Left ventricle myocardium inferior (tissue), 1 donor: ENCODE results near the gene TAF1B. TPM values are rescaled to one million over a fixed set of nuclear protein-coding genes. Genes with fewer than 3 reads are reported as not detected.

Experiments used
- DNase-seq: peaks from one replicate; pipeline ENCODE4 v3.0.0-alpha.2; 2020
- H3K27ac ChIP-seq: fragments of 200-600 bp; replicated peaks from 2 replicates; pipeline ENCODE4 v1.8.0; 2021
- H3K27me3 ChIP-seq: fragments of 200-600 bp; 2 replicates; pipeline ENCODE4 v1.8.0; 2021; ENCODE audit warnings: low read depth
- H3K36me3 ChIP-seq: fragments of 200-600 bp; 2 replicates; pipeline ENCODE4 v1.8.0; 2021
- H3K4me1 ChIP-seq: fragments of 200-600 bp; 2 replicates; pipeline ENCODE4 v1.8.0; 2021
- H3K4me3 ChIP-seq: fragments of 200-600 bp; 2 replicates; pipeline ENCODE4 v1.8.0; 2021; ENCODE audit warnings: mild to moderate bottlenecking, moderate library complexity
- H3K9me3 ChIP-seq: fragments of 200-600 bp; replicated peaks from 2 replicates; pipeline ENCODE4 v1.8.0; 2021
- intact Hi-C: fragments of 100-400 bp; cut with micrococcal nuclease; formaldehyde crosslinking; loops from one replicate; pipeline ENCODE4 v1.11.0; 2022
- total RNA-seq: library from RNA; stranded (reverse); fragmentation: NEBNext Ultra II Directional; extraction: Animal tissue kit (Norgen Biotek cat#: 25700); gene quantifications from one replicate; pipeline ENCODE4 v1.2.1, GENCODE V29; 2021
- TF ChIP-seq, protein P1 (sequence below): fragments of 200-600 bp; IDR thresholded peaks from 2 replicates; pipeline ENCODE4 v1.8.0; 2021; ENCODE audit warnings: antibody characterized with exemption, mild to moderate bottlenecking, borderline replicate concordance
- donor health status: DM: no; HTN: yes; CAD: no; lungs with severe emphysema.

Gene TAF1B
- total RNA-seq, 1 donor from 2014 or later: 4.2 TPM

DNA sequence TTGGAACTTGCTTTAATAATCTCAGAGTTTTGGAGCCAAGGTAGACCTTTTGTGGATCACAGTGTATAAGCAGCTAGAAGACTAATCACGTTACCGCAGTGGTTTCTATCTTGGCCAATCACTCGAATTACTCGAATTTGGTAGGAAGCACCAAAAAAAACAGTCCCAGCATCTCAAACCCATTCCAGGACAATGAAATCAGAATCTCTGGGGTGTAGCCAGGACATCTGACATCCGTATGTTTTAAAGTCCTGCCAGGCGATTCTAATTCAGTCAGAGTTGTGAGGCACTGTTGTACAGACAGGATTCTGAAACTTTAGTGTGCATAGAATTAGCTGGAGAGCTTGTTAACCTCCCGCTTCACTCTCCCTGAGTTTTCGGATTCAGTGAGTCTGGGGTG is 139.0 kb downstream of the TAF1B start:
- Histone ChIP-seq H3K4me3 (no peak overlapping the region), H3K27ac (no peak overlapping the region), H3K27me3 (no peaks in the 10 kb centered on the region), H3K36me3 (no peaks in the 10 kb centered on the region), H3K4me1 (peaks cover 29% of the 10 kb centered on the region), H3K9me3 (no peaks in the 10 kb centered on the region)
- intact Hi-C loops: loop anchor here (5.0 kb wide), 1 partner anchor 65 kb away; no protein-coding TSS in a partner anchor
- no peak for DNase-seq
- TF ChIP-seq, protein P1, sequence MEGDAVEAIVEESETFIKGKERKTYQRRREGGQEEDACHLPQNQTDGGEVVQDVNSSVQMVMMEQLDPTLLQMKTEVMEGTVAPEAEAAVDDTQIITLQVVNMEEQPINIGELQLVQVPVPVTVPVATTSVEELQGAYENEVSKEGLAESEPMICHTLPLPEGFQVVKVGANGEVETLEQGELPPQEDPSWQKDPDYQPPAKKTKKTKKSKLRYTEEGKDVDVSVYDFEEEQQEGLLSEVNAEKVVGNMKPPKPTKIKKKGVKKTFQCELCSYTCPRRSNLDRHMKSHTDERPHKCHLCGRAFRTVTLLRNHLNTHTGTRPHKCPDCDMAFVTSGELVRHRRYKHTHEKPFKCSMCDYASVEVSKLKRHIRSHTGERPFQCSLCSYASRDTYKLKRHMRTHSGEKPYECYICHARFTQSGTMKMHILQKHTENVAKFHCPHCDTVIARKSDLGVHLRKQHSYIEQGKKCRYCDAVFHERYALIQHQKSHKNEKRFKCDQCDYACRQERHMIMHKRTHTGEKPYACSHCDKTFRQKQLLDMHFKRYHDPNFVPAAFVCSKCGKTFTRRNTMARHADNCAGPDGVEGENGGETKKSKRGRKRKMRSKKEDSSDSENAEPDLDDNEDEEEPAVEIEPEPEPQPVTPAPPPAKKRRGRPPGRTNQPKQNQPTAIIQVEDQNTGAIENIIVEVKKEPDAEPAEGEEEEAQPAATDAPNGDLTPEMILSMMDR: no peak

DNA sequence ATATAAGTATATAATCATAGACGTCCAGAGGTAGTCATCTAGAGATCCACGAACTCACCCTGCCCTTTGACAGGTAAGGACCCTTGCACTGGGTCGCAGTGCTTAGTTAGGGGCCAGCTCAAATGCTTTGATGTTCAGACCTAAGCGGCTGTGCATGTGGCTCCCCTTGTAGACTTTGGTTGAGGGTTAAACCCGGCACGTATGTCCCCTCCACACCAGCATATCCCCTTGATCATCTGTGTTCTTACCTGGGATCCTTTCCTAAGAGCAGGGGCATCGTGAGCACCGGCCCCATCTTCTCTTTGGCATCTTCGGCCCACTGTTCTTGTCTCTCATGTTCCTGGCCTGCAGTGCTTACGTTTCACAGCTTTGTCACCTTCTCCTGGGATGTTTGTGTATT is 139.6 kb downstream of the TAF1B start:
- Histone ChIP-seq H3K4me1 (peaks cover 29% of the 10 kb centered on the region), H3K27ac (no peak overlapping the region), H3K4me3 (no peak overlapping the region), H3K36me3 (no peaks in the 10 kb centered on the region), H3K27me3 (no peaks in the 10 kb centered on the region), H3K9me3 (no peaks in the 10 kb centered on the region)
- TF ChIP-seq, protein P1: no peak
- DNase-seq: no peak
- intact Hi-C loops: loop anchor here (5.0 kb wide), 1 partner anchor 64 kb away; no protein-coding TSS in a partner anchor

DNA sequence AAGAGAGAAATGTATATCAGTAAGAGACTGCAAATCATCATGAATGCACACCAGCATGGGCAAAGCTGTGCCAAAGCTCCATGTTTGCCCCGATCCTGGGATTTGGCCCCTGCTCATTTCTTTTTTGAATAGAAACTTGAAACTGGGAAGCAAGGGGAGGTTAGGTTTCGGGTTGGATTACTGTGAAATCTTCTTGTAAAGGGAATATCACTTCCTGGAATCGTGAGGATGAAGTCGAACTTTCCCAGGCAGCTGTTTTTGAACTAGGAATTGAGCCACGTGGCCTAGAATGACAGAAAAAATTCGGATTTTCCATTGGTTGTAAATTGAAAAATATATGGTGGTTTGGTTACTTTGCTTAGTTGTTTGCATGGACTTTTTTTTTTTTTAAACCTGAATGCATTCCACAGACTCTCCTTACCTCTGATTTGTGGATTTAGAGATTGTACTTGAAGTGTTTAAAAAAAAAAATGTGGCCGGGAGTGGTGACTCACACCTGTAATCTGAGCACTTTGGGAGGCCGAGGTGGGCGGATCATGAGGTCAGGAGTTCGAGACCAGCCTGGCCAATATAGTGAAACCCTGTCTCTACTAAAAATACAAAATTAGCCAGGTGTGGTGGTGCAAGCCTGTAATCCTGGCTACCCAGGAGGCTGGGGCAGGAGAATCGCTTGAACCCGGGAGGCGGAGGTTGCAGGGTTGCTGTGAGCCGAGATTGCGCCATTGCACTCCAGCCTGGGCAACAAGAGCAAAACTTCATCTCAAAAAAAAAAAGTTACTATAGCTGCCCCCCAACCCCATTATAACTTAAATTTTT is 140.3 kb downstream of the TAF1B start:
- DNase-seq: no peak
- H3K27me3 ChIP-seq: no peaks in the 10 kb centered on the region
- H3K9me3 ChIP-seq: no peaks in the 10 kb centered on the region
- H3K4me3 ChIP-seq: no peak overlapping the region
- intact Hi-C loops: loop anchor here (5.0 kb wide), 1 partner anchor 64 kb away; no protein-coding TSS in a partner anchor
- TF ChIP-seq, protein P1: no peak
- H3K4me1 ChIP-seq: peaks cover 29% of the 10 kb centered on the region
- H3K27ac ChIP-seq: peak overlapping the region; percentile 12
- H3K36me3 ChIP-seq: no peaks in the 10 kb centered on the region

Other genes with a start within 250 kb of the TAF1B start
- gene YWHAQ, start 212.5 kb upstream of the TAF1B start, total RNA-seq: 178 TPM
- 0.69 TPM for gene GRHL1, start 108.2 kb downstream of the TAF1B start, total RNA-seq
- gene KLF11, start 200.1 kb downstream of the TAF1B start, total RNA-seq: 20.8 TPM
- 3.3 TPM for gene CYS1, start 236.9 kb downstream of the TAF1B start, total RNA-seq